ENCODE results near the gene CMKLR1. TPM values are rescaled to one million over a fixed set of nuclear protein-coding genes. Genes with fewer than 3 reads are reported as not detected.

The CMKLR1 gene
- polyA plus RNA-seq, 3 donors, result 7.5 to 11.6 (median 7.9) TPM

DNA sequence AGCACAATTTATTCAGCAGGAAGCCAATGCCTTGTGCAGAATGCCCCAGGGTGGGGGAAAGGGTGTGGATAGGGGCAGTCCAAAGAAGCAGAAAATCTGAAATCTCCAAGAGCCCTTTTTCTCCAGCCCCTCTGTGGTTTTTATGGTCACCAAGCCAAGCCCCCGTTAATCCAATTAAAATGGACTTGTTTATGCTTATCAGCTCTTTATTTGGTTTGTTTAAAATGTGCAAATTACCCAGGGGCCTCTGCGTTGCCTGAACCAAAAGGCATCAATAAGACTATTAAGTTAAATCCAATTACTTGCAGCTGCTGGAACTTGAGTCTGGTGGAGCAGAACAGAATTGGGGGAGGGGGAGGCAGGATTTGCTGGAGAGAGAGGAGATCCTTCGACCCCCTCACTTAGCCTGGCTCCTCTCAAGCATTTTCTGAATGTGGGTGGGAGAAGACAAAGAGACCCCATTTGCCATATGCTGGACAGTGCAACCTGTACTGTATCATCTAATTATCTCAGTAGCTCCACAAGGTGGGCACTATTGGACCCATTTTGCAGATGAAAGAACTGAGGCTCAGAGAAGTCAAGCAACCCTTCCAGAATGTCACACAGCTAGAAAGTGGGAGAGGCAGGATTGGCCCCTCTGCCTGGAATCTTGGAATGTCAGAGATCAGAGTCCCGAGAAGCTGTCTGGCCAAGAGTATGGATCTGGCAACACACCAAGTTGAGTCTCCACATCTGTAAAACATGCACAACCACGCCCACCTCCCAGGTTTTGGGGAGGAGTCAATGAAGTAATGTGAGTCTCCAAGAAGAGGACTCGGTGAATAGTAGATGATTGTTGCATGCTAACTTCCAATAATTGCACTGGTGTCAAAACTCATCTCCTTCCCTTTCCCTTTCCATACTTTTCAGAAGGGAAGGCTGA is 66.9 kb downstream of the CMKLR1 start:
- Histone ChIP-seq H2AFZ (ENCODE audit: insufficient read depth, low read depth, low read length, poor library complexity, severe bottlenecking) (no peak overlapping the region), H3K9me3 (replicated peaks in 1 of 2; ENCODE audit: control insufficient read depth in 1 of 2, insufficient read depth in 1 of 2, low read length in 2 of 2) (no peaks in the 10 kb centered on the region), H3K79me2 (ENCODE audit: insufficient read depth, low read length) (no peaks in the 10 kb centered on the region), H3K27ac (ENCODE audit: low read depth in 1 of 2, low read length in 2 of 2) (no peak overlapping the region), H3K4me1 (ENCODE audit: control insufficient read depth in 1 of 2, insufficient read depth in 2 of 2, low read length in 2 of 2) (peaks cover 36 to 39% of the 10 kb centered on the region in 2 donors), H3K9ac (ENCODE audit: insufficient read depth, low read length, poor library complexity, severe bottlenecking) (no peak overlapping the region), H4K20me1 (ENCODE audit: insufficient read depth, low read length) (no peaks in the 10 kb centered on the region), H3K36me3 (replicated peaks in 1 of 2; ENCODE audit: control insufficient read depth in 1 of 2, insufficient read depth in 2 of 2, low read length in 2 of 2) (no peaks in the 10 kb centered on the region), H3K27me3 (ENCODE audit: control insufficient read depth in 2 of 2, insufficient read depth in 2 of 2, low read length in 2 of 2) (no peaks in the 10 kb centered on the region), H3K4me3 (replicated peaks in 1 of 3; ENCODE audit: low read depth in 2 of 3, low read length in 3 of 3) (no peak overlapping the region), H3K4me2 (replicated peaks; ENCODE audit: extremely low read depth, low read length, poor library complexity, severe bottlenecking) (no peak overlapping the region)
- H3K27ac Mint-ChIP-seq, result peak overlapping the region in 1 of 7 donors; percentile 21
- H3K4me3 Mint-ChIP-seq, result no peak overlapping the region
- H3K36me3 Mint-ChIP-seq, result no peaks in the 10 kb centered on the region
- no peak for DNase-seq
- H3K9me3 Mint-ChIP-seq, result peaks cover 0 to 8% (median 3%) of the 10 kb centered on the region in 7 donors
- no CpG with 5 or more reads among the region's 6 CpGs for WGBS (ENCODE audit: insufficient coverage)
- peaks cover 38% of the 10 kb centered on the region for H3K4me1 Mint-ChIP-seq
- TF ChIP-seq, protein P1, sequence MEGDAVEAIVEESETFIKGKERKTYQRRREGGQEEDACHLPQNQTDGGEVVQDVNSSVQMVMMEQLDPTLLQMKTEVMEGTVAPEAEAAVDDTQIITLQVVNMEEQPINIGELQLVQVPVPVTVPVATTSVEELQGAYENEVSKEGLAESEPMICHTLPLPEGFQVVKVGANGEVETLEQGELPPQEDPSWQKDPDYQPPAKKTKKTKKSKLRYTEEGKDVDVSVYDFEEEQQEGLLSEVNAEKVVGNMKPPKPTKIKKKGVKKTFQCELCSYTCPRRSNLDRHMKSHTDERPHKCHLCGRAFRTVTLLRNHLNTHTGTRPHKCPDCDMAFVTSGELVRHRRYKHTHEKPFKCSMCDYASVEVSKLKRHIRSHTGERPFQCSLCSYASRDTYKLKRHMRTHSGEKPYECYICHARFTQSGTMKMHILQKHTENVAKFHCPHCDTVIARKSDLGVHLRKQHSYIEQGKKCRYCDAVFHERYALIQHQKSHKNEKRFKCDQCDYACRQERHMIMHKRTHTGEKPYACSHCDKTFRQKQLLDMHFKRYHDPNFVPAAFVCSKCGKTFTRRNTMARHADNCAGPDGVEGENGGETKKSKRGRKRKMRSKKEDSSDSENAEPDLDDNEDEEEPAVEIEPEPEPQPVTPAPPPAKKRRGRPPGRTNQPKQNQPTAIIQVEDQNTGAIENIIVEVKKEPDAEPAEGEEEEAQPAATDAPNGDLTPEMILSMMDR (IDR thresholded peaks at IDR 0.05), result no peak
- intact Hi-C loops (cut with micrococcal nuclease), result no loop called here
- peaks cover 1 to 13% (median 1%) of the 10 kb centered on the region in 3 donors for H3K27me3 Mint-ChIP-seq (ENCODE audit: low read depth in 3 of 3)

DNA sequence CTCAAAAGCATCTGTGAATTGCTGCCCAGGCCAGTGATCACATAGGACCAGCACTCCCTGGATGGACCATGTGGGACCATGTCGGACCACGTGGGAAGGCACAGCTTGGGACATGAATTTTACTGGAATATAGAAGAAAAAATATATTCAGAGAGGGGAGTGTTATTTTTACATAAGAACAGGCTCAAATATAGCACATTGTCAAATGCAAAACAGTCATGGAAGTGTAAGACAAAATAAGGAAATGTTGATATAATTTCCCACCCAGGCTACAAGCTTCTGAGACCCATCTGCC is 68.3 kb downstream of the CMKLR1 start:
- peaks cover 35% of the 10 kb centered on the region for H3K4me1 Mint-ChIP-seq
- H2AFZ ChIP-seq (ENCODE audit: insufficient read depth, low read depth, low read length, poor library complexity, severe bottlenecking), result no peak overlapping the region
- no peaks in the 10 kb centered on the region for H4K20me1 ChIP-seq (ENCODE audit: insufficient read depth, low read length)
- TF ChIP-seq, protein P1 (IDR thresholded peaks at IDR 0.05), result no peak
- H3K27ac Mint-ChIP-seq, result peak overlapping the region; percentile 52 to 87 (median 79)
- peak overlapping the region in 1 of 3 experiments; percentile 13 for H3K4me3 ChIP-seq (replicated peaks in 1 of 3; ENCODE audit: low read depth in 2 of 3, low read length in 3 of 3)
- H3K9me3 ChIP-seq (replicated peaks in 1 of 2; ENCODE audit: control insufficient read depth in 1 of 2, insufficient read depth in 1 of 2, low read length in 2 of 2), result no peaks in the 10 kb centered on the region
- peaks cover 0 to 8% (median 3%) of the 10 kb centered on the region in 7 donors for H3K9me3 Mint-ChIP-seq
- H3K4me3 Mint-ChIP-seq, result peak overlapping the region in 1 of 2 donors; percentile 59
- H3K4me1 ChIP-seq (ENCODE audit: control insufficient read depth in 1 of 2, insufficient read depth in 2 of 2, low read length in 2 of 2), result peaks cover 36 to 39% of the 10 kb centered on the region in 2 donors
- H3K4me2 ChIP-seq (replicated peaks; ENCODE audit: extremely low read depth, low read length, poor library complexity, severe bottlenecking), result peak overlapping the region; percentile 32
- peak overlapping the region; percentile 46 to 64 for H3K27ac ChIP-seq (ENCODE audit: low read depth in 1 of 2, low read length in 2 of 2)
- peaks cover 1 to 15% (median 3%) of the 10 kb centered on the region in 3 donors for H3K27me3 Mint-ChIP-seq (ENCODE audit: low read depth in 3 of 3)
- no peak overlapping the region for H3K9ac ChIP-seq (ENCODE audit: insufficient read depth, low read length, poor library complexity, severe bottlenecking)
- WGBS (ENCODE audit: insufficient coverage), result no CpG with 5 or more reads among the region's 2 CpGs
- H3K27me3 ChIP-seq (ENCODE audit: control insufficient read depth in 2 of 2, insufficient read depth in 2 of 2, low read length in 2 of 2), result no peaks in the 10 kb centered on the region
- intact Hi-C loops (cut with micrococcal nuclease), result no loop called here
- H3K36me3 ChIP-seq (replicated peaks in 1 of 2; ENCODE audit: control insufficient read depth in 1 of 2, insufficient read depth in 2 of 2, low read length in 2 of 2), result no peaks in the 10 kb centered on the region
- no peak for DNase-seq
- H3K36me3 Mint-ChIP-seq, result no peaks in the 10 kb centered on the region
- H3K79me2 ChIP-seq (ENCODE audit: insufficient read depth, low read length), result no peaks in the 10 kb centered on the region
